Tibial artery (tissue), 4 donors: ENCODE results near the gene PRKAG2.

Source experiments
- DNase-seq, 2 donors: peaks; one replicate each; pipeline ENCODE4 v3.0.0-alpha.2; 2019
- H3K27ac ChIP-seq, 2 donors: fragments of 200-600 bp; sonication (generic) in 1 of 2; 1 replicate in 1 of 2; 2 replicates in 1 of 2; pipeline ENCODE4 v1.5.1; 2018 to 2019; ENCODE audit warnings: mild to moderate bottlenecking in 1 of 2
- H3K27me3 ChIP-seq, 2 donors: fragments of 200-600 bp; sonication (generic) in 1 of 2; one replicate each; pipeline versions ENCODE4 v1.5.1 to v1.6.0; 2016 to 2019
- H3K36me3 ChIP-seq, 3 donors: fragments of 200-600 bp; sonication (generic) in 2 of 3; one replicate each; pipeline ENCODE4 v1.5.1; 2016 to 2019; ENCODE audit warnings: mild to moderate bottlenecking in 2 of 3
- H3K4me1 ChIP-seq, 4 donors: fragments of 200-600 bp; sonication (generic) in 2 of 4; 1 replicate in 3 of 4; 2 replicates in 1 of 4; pipeline ENCODE4 v1.5.1; 2016 to 2019
- H3K4me3 ChIP-seq, 2 donors: fragments of 200-600 bp; sonication (generic) in 1 of 2; 1 replicate in 1 of 2; 2 replicates in 1 of 2; pipeline ENCODE4 v1.5.1; 2018 to 2019; ENCODE audit warnings: mild to moderate bottlenecking in 2 of 2
- H3K9me3 ChIP-seq, 3 donors: fragments of 200-600 bp; sonication (generic) in 1 of 3; one replicate each; pipeline ENCODE4 v1.5.1; 2016 to 2019
- intact Hi-C: fragments of 100-400 bp; cut with DNase I; formaldehyde crosslinking; loops from one replicate; pipeline ENCODE4 v1.15.0; 2023; ENCODE audit warnings: low total_unique reads
- TF ChIP-seq, protein P1 (sequence below), 2 experiments: fragments of 200-600 bp in 1 of 2; fragments of 450-650 bp in 1 of 2; IDR thresholded peaks; one replicate each; pipeline ENCODE4 v1.5.1; 2017 to 2019; ENCODE audit warnings: antibody characterized with exemption in 2 of 2, mild to moderate bottlenecking in 1 of 2, moderate library complexity in 1 of 2

The PRKAG2 gene

DNA sequence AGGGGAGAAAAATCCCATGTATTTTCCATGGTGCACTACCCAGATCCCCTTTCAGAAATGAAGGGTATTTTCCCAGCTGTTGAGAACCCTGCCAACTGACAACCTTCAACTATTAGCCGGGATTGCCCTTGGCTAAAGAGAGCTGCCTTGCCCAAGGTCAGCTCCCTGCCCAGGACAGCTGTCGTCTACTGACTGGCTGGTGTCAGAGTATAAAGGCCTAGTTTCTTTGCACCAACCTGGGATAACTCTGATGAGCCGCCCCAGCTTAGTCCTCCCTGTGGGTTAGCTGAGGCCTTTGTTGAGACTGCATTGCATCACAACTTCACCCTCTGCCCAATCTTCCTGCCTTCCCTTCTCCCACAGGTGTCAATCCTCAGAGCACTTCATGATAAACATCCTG, 210.0 kb downstream of the PRKAG2 start:
- Histone ChIP-seq H3K9me3 (peaks cover 0 to 11% (median 0%) of the 10 kb centered on the region in 3 donors), H3K4me3 (no peak overlapping the region), H3K36me3 (no peaks in the 10 kb centered on the region), H3K27ac (peak overlapping the region; percentile 70 to 76), H3K4me1 (peaks cover 0 to 50% (median 18%) of the 10 kb centered on the region in 4 donors), H3K27me3 (no peaks in the 10 kb centered on the region)
- intact Hi-C loops = no loop called here
- TF ChIP-seq, protein P1, sequence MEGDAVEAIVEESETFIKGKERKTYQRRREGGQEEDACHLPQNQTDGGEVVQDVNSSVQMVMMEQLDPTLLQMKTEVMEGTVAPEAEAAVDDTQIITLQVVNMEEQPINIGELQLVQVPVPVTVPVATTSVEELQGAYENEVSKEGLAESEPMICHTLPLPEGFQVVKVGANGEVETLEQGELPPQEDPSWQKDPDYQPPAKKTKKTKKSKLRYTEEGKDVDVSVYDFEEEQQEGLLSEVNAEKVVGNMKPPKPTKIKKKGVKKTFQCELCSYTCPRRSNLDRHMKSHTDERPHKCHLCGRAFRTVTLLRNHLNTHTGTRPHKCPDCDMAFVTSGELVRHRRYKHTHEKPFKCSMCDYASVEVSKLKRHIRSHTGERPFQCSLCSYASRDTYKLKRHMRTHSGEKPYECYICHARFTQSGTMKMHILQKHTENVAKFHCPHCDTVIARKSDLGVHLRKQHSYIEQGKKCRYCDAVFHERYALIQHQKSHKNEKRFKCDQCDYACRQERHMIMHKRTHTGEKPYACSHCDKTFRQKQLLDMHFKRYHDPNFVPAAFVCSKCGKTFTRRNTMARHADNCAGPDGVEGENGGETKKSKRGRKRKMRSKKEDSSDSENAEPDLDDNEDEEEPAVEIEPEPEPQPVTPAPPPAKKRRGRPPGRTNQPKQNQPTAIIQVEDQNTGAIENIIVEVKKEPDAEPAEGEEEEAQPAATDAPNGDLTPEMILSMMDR (IDR thresholded peaks at IDR 0.05) = no peak
- DNase-seq = no peak

DNA sequence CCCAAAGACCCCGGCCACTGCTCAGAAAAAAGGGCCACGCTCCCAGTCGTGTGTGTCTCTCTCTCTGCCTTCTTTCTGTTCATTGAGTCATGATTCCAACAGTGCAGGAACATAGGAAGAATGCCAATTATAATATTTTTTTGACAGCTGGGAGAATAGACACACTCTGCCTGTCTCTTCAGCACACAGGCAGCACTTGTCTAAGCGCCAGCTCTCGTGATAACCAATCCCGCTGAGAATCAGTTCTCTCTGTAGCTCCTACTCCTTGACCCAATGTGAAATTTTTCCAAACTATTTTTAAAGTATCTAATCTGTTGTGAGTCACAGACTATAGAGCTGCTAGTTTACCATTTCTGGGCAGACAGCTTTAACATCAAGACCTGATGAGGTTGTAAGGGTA, 211.5 kb downstream of the PRKAG2 start:
- Histone ChIP-seq H3K4me1 (peaks cover 0 to 56% (median 18%) of the 10 kb centered on the region in 4 donors), H3K9me3 (peaks cover 0 to 11% (median 0%) of the 10 kb centered on the region in 3 donors), H3K27ac (peak overlapping the region; percentile 70 to 76), H3K4me3 (no peak overlapping the region), H3K36me3 (no peaks in the 10 kb centered on the region), H3K27me3 (no peaks in the 10 kb centered on the region)
- TF ChIP-seq, protein P1 (IDR thresholded peaks at IDR 0.05) = no peak
- intact Hi-C loops = no loop called here
- DNase-seq = peak; percentile 81 to 93

DNA sequence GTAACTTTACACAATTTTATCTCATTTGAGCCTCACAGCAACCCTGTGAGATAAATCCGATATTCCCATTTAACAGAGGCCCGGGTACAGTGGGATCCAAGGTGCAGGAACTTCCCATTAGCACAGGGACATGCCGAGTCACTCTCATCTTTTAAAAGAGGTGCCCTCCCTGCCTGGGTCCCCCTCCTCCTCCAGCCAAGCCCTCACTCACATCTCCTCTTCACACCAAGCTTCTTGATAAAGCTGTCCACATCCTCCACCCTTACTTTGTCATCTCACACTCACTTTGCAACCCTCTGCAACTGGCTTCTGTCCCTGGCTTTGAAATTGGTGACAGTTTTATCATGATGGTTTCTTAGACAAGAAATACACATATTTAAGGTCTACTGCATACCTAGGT, 212.6 kb downstream of the PRKAG2 start:
- H3K4me3 ChIP-seq = no peak overlapping the region
- H3K27me3 ChIP-seq = no peaks in the 10 kb centered on the region
- TF ChIP-seq, protein P1 (IDR thresholded peaks at IDR 0.05) = no peak
- intact Hi-C loops = no loop called here
- H3K9me3 ChIP-seq = peaks cover 0 to 11% (median 0%) of the 10 kb centered on the region in 3 donors
- H3K36me3 ChIP-seq = no peaks in the 10 kb centered on the region
- peak overlapping the region; percentile 70 to 76 for H3K27ac ChIP-seq
- peaks cover 0 to 56% (median 18%) of the 10 kb centered on the region in 4 donors for H3K4me1 ChIP-seq
- DNase-seq = no peak

DNA sequence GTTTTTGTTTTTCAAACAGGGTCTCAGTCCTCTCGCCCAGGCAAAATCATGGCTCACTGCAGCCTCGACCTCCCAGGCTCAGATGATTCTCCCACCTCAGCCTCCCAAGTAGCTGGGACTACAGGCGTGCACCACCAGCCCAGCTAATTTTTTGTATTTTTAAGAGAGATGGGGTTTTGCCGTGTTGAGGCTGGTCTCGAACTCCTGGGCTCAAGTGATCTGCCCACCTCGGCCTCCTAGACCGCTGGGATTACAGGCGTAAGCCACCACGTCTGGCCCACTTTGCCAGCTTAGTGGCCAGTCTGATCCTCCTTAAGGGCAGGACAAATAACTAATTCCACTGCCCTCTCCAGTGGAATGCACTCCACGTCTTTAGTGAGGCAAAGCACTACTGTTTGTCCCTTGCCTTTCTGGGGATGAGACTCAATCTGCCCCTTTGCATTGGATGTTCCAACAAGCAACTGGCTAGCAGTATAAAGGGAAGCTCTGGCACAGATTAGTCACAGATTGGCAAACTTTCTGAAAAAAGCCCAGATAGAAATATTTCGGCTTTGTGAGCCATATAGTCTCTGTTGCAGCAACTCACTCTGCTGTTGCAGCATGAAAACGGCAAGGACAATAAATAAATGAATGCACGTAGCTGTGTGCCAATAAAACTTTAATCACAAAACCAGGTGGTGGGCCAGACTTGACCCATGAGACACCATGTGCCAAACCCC, 213.4 kb downstream of the PRKAG2 start:
- TF ChIP-seq, protein P1 (IDR thresholded peaks at IDR 0.05) = no peak
- DNase-seq = peak in 1 of 2 donors; percentile 53
- intact Hi-C loops = no loop called here
- Histone ChIP-seq H3K9me3 (peaks cover 0 to 11% (median 0%) of the 10 kb centered on the region in 3 donors), H3K27me3 (no peaks in the 10 kb centered on the region), H3K4me1 (peaks cover 0 to 60% (median 18%) of the 10 kb centered on the region in 4 donors), H3K4me3 (no peak overlapping the region), H3K36me3 (no peaks in the 10 kb centered on the region), H3K27ac (peak overlapping the region; percentile 70 to 76)

DNA sequence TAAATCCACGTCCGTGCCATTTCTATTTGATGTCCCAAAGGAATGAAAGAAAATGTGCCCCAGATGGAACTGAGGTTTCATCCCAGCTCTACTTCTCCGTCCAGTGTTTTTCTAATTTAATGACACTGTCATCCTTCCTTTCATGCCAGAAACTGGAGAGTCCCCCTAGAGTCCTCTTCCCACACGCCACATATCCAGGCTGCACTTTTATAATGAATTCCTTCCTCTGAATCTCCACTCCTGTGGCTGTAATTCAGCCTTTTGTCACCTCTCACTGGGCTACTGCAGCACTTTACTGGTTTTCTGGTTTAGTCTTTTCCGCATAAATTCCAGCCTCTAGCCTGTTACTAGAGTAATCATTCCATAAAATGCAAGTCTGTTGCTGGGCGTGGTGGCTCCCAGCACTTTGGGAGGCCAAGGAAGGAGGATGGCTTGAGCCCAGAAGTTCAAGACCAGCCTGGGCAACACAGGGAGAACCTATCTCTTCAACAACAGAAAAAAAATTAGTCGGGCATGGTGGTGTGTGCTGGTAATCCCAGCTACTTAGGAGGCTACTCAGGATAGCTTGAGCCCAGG, 214.6 kb downstream of the PRKAG2 start:
- intact Hi-C loops = no loop called here
- H3K4me3 ChIP-seq = no peak overlapping the region
- H3K36me3 ChIP-seq = no peaks in the 10 kb centered on the region
- H3K9me3 ChIP-seq = peaks cover 0 to 7% (median 0%) of the 10 kb centered on the region in 3 donors
- peaks cover 0 to 63% (median 18%) of the 10 kb centered on the region in 4 donors for H3K4me1 ChIP-seq
- TF ChIP-seq, protein P1 (IDR thresholded peaks at IDR 0.05) = no peak
- H3K27ac ChIP-seq = peak overlapping the region in 1 of 2 donors; percentile 7
- H3K27me3 ChIP-seq = no peaks in the 10 kb centered on the region
- DNase-seq = peak in 1 of 2 donors; percentile 29
